SK-N-SH (cell line): Measurements from ENCODE around the gene MMADHC. TPM values are rescaled to one million over a fixed set of nuclear protein-coding genes. Genes with fewer than 3 reads are reported as not detected.

Experiments used
- CTCF ChIA-PET: fragments of 300-600, 350-600 bp; formaldehyde crosslinking; extraction: SDS; loops from one replicate; lab custom pipeline; 2021; lab: Yijun Ruan, JAX
- POLR2A ChIA-PET: fragments of 350-600 bp; sonication (Branson Sonifier 250); formaldehyde crosslinking; extraction: SDS; loops from one replicate; lab custom pipeline; 2020; ENCODE audit warnings: antibody characterized with exemption, inconsistent platforms; lab: Yijun Ruan, JAX
- DNase-seq: peaks from one replicate; pipeline ENCODE4 v3.0.0; 2012
- H2AFZ ChIP-seq: fragments of 200-600 bp; sonication (generic); 2 replicates; pipeline ENCODE4 v1.8.1; 2016; ENCODE audit warnings: antibody characterized with exemption, mild to moderate bottlenecking, low read depth
- H3F3A ChIP-seq: fragments of 200-600 bp; sonication (generic); replicated peaks from 2 replicates; pipeline ENCODE3; 2016; ENCODE audit warnings: antibody characterized with exemption, mild to moderate bottlenecking; ENCODE audit not compliant: insufficient read depth
- H3K27ac ChIP-seq, 2 experiments: fragments of 200-500 bp in 1 of 2; fragments of 200-600 bp in 1 of 2; sonication (Bioruptor generic) in 1 of 2; sonication (generic), shearing (Covaris generic) in 1 of 2; 2 replicates each; pipeline versions ENCODE4 v1.5.1 to v1.6.1; 2014 to 2016; ENCODE audit warnings: low read depth in 2 of 2, inconsistent platforms in 1 of 2, low read length in 1 of 2, mild to moderate bottlenecking in 1 of 2, mixed read lengths in 1 of 2
- H3K27me3 ChIP-seq: fragments of 200-600 bp; sonication (generic), shearing (Covaris generic); 2 replicates; pipeline ENCODE4 v1.6.1; 2016; ENCODE audit warnings: mixed run types; ENCODE audit not compliant: insufficient read depth
- H3K36me3 ChIP-seq, 2 experiments: fragments of 200-500 bp in 1 of 2; fragments of 200-600 bp in 1 of 2; sonication (Bioruptor generic) in 1 of 2; sonication (generic) in 1 of 2; replicated peaks in 1 of 2; 2 replicates each; pipeline versions ENCODE3 to v1.5.1; 2014 to 2016; ENCODE audit warnings: low read length in 1 of 2, mild to moderate bottlenecking in 1 of 2; ENCODE audit not compliant: insufficient read depth in 2 of 2, control insufficient read depth in 1 of 2
- H3K4me1 ChIP-seq, 2 experiments: fragments of 200-500 bp in 1 of 2; fragments of 200-600 bp in 1 of 2; sonication (Bioruptor generic) in 1 of 2; sonication (generic), shearing (Covaris generic) in 1 of 2; 2 replicates each; pipeline versions ENCODE4 v1.5.1 to v1.6.1; 2014 to 2016; ENCODE audit warnings: low read depth in 1 of 2, low read length in 1 of 2, mixed run types in 1 of 2; ENCODE audit not compliant: insufficient read depth in 2 of 2, control insufficient read depth in 1 of 2
- H3K4me2 ChIP-seq: fragments of 200-600 bp; sonication (generic), shearing (Covaris generic); 2 replicates; pipeline ENCODE4 v1.6.1; 2017; ENCODE audit warnings: mixed run types
- H3K4me3 ChIP-seq, 2 experiments: fragments of 200-500 bp in 1 of 2; fragments of 200-600 bp in 1 of 2; sonication (Bioruptor generic) in 1 of 2; sonication (generic), shearing (Covaris generic) in 1 of 2; 2 replicates each; pipeline versions ENCODE4 v1.5.1 to v1.8.1; 2014 to 2016; ENCODE audit warnings: low read depth in 2 of 2, inconsistent platforms in 1 of 2, low read length in 1 of 2, mild to moderate bottlenecking in 1 of 2, mixed read lengths in 1 of 2, moderate library complexity in 1 of 2
- H3K79me2 ChIP-seq: fragments of 200-600 bp; sonication (generic); 2 replicates; pipeline ENCODE4 v1.8.1; 2017; ENCODE audit warnings: mild to moderate bottlenecking; ENCODE audit not compliant: insufficient read depth
- H3K9ac ChIP-seq: fragments of 200-600 bp; sonication (generic); 2 replicates; pipeline ENCODE4 v1.6.1; 2017; ENCODE audit warnings: mixed run types
- H3K9me2 ChIP-seq: fragments of 200-600 bp; sonication (generic); 2 replicates; pipeline ENCODE4 v1.6.1; 2017; ENCODE audit warnings: mixed run types
- H3K9me3 ChIP-seq: fragments of 200-600 bp; sonication (generic); 2 replicates; pipeline ENCODE4 v1.6.1; 2017; ENCODE audit warnings: mixed run types, mild to moderate bottlenecking, moderate library complexity
- H4K20me1 ChIP-seq: fragments of 200-600 bp; sonication (generic); 2 replicates; pipeline ENCODE4 v1.6.1; 2017; ENCODE audit warnings: mild to moderate bottlenecking, mixed run types; ENCODE audit not compliant: insufficient read depth
- CHD2 ChIP-seq: fragments of 150-350 bp; IDR thresholded peaks from 2 replicates; pipeline ENCODE4 v1.6.1; 2018; ENCODE audit warnings: low read length; ENCODE audit not compliant: partially characterized antibody
- ELF1 ChIP-seq: IDR thresholded peaks from 2 replicates; pipeline ENCODE4 v1.4.0; 2012
- EZH2phosphoT487 ChIP-seq: fragments of 200-600 bp; sonication (generic); IDR thresholded peaks from 2 replicates; pipeline ENCODE4 v1.6.1; 2017; ENCODE audit warnings: low read depth, mixed run types, mild to moderate bottlenecking, antibody characterized with exemption, moderate library complexity, borderline replicate concordance
- FOSL2 ChIP-seq: IDR thresholded peaks from 2 replicates; pipeline ENCODE4 v1.4.0; 2012; ENCODE audit warnings: low read depth, mild to moderate bottlenecking, moderate library complexity, borderline replicate concordance
- FOXM1 ChIP-seq: IDR thresholded peaks from 2 replicates; pipeline ENCODE4 v1.4.0; 2012; ENCODE audit warnings: low read depth, mild to moderate bottlenecking
- IRF3 ChIP-seq: fragments of 150-350 bp; IDR thresholded peaks from 2 replicates; pipeline ENCODE4 v1.6.1; 2016; ENCODE audit warnings: mild to moderate bottlenecking, low read depth, low read length
- JUND ChIP-seq: IDR thresholded peaks from 2 replicates; pipeline ENCODE4 v1.4.0; 2012
- MAX ChIP-seq: IDR thresholded peaks from 2 replicates; pipeline ENCODE4 v1.4.0; 2012; ENCODE audit warnings: low read depth
- MEF2A ChIP-seq: IDR thresholded peaks from 2 replicates; pipeline ENCODE4 v1.4.0; 2012; ENCODE audit warnings: low read depth, borderline replicate concordance
- NRF1 ChIP-seq: IDR thresholded peaks from 2 replicates; pipeline ENCODE4 v1.6.1; 2012; ENCODE audit warnings: low read depth, mild to moderate bottlenecking, low read length
- POLR2AphosphoS5 ChIP-seq: IDR thresholded peaks from 2 replicates; pipeline ENCODE4 v1.6.1; 2012; ENCODE audit warnings: low read depth, low read length
- RAD21 ChIP-seq: IDR thresholded peaks from 2 replicates; pipeline ENCODE4 v1.6.1; 2012; ENCODE audit warnings: mild to moderate bottlenecking, low read length
- RCOR1 ChIP-seq: fragments of 150-350 bp; IDR thresholded peaks from 2 replicates; pipeline ENCODE4 v1.6.1; 2017; ENCODE audit warnings: antibody characterized with exemption, low read length
- RFX5 ChIP-seq: IDR thresholded peaks from 2 replicates; pipeline ENCODE4 v1.6.1; 2012; ENCODE audit warnings: mild to moderate bottlenecking, improper control_type of control experiment, low read length
- SMC3 ChIP-seq: IDR thresholded peaks from 2 replicates; pipeline ENCODE4 v1.6.1; 2012; ENCODE audit warnings: low read depth, low read length, improper control_type of control experiment
- TCF12 ChIP-seq: IDR thresholded peaks from 2 replicates; pipeline ENCODE4 v1.4.0; 2012
- TEAD4 ChIP-seq: IDR thresholded peaks from 2 replicates; pipeline ENCODE4 v1.4.0; 2012; ENCODE audit warnings: mild to moderate bottlenecking, borderline replicate concordance; ENCODE audit not compliant: insufficient read depth
- YY1 ChIP-seq: IDR thresholded peaks from 2 replicates; pipeline ENCODE4 v1.4.0; 2012; ENCODE audit warnings: low read depth, mild to moderate bottlenecking
- WGBS: methylation state at CpG from one replicate; pipeline ENCODE4 v1.1.6; 2017; ENCODE audit warnings: low lambda C conversion rate; 5-methylcytosine and 5-hydroxymethylcytosine counted together
- polyA plus RNA-seq, 3 experiments: library from polyadenylated mRNA; depleted of rRNA; stranded (reverse); fragments of >200 nt; gene quantifications; 2 replicates each; pipeline ENCODE4 v1.2.3, GENCODE V29; 2012
- TF ChIP-seq, protein P1 (sequence below): IDR thresholded peaks from 2 replicates; pipeline ENCODE4 v1.4.0; 2012; ENCODE audit warnings: low read depth, borderline replicate concordance
- TF ChIP-seq, protein P2 (sequence below): IDR thresholded peaks from 2 replicates; pipeline ENCODE4 v1.4.0; 2012; ENCODE audit warnings: low read depth, borderline replicate concordance

The MMADHC gene
- polyA plus RNA-seq, 1 of the 3 experiments (the other 2 are of a cell fraction) = 40.4 TPM

GRCh38 chr2:149586898-149587219 is 716 bp downstream of the MMADHC start (continued):
- TF ChIP-seq, protein P1, sequence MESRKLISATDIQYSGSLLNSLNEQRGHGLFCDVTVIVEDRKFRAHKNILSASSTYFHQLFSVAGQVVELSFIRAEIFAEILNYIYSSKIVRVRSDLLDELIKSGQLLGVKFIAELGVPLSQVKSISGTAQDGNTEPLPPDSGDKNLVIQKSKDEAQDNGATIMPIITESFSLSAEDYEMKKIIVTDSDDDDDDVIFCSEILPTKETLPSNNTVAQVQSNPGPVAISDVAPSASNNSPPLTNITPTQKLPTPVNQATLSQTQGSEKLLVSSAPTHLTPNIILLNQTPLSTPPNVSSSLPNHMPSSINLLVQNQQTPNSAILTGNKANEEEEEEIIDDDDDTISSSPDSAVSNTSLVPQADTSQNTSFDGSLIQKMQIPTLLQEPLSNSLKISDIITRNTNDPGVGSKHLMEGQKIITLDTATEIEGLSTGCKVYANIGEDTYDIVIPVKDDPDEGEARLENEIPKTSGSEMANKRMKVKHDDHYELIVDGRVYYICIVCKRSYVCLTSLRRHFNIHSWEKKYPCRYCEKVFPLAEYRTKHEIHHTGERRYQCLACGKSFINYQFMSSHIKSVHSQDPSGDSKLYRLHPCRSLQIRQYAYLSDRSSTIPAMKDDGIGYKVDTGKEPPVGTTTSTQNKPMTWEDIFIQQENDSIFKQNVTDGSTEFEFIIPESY = no peak
- TF ChIP-seq RFX5 (no peak), ELF1 (no peak), RAD21 (no peak)

- no peaks in the 10 kb centered on the region for H3K27me3 ChIP-seq
- no peaks in the 10 kb centered on the region for H3K9me2 ChIP-seq
- H3K9ac ChIP-seq = peak overlapping the region; percentile 98
- no peaks in the 10 kb centered on the region for H4K20me1 ChIP-seq
- H3K4me3 ChIP-seq = peak overlapping the region; percentile 63 to 85
- no peak for DNase-seq
- peaks cover 33 to 47% of the 10 kb centered on the region in 2 experiments for H3K36me3 ChIP-seq
- H3K4me1 ChIP-seq = peaks cover 5 to 19% of the 10 kb centered on the region in 2 experiments; a peak in 3 of 4 replicates
- H2AFZ ChIP-seq = no peak overlapping the region; the same call in 1 of the 2 replicates
- H3F3A ChIP-seq = peaks cover 11% of the 10 kb centered on the region
- peak overlapping the region; percentile 79 for H3K4me2 ChIP-seq
- TF ChIP-seq EZH2phosphoT487 = no peak
- TF ChIP-seq, protein P2, sequence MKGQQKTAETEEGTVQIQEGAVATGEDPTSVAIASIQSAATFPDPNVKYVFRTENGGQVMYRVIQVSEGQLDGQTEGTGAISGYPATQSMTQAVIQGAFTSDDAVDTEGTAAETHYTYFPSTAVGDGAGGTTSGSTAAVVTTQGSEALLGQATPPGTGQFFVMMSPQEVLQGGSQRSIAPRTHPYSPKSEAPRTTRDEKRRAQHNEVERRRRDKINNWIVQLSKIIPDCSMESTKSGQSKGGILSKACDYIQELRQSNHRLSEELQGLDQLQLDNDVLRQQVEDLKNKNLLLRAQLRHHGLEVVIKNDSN = no peak
- no peak for TF ChIP-seq YY1
- TF ChIP-seq POLR2AphosphoS5 = no peak
- TF ChIP-seq TCF12 = no peak
- TF ChIP-seq RCOR1 = no peak
- TF ChIP-seq IRF3 = no peak
- TF ChIP-seq, protein P1 = no peak
- TF ChIP-seq MAX = no peak
- TF ChIP-seq RAD21 = no peak
- TF ChIP-seq JUND = no peak
- TF ChIP-seq NRF1 = no peak
- TF ChIP-seq FOXM1 = no peak
- no peak for TF ChIP-seq SMC3
- no peak for TF ChIP-seq TEAD4
- TF ChIP-seq CHD2 = no peak
- TF ChIP-seq MEF2A = no peak
- TF ChIP-seq FOSL2 = no peak
- ChIA-PET CTCF (interaction anchor here (1.0 to 2.6 kb wide), 6 partner anchors 8 to 1652 kb away, joined by 3 to 18 read pairs (median 4); partner anchors contain the start of gene LYPD6B), POLR2A (no interaction called here)
- peaks cover 50% of the 10 kb centered on the region for H3K79me2 ChIP-seq
- H3K27ac ChIP-seq = no peak overlapping the region; a peak in 1 of 4 replicates
- WGBS = 95% methylated on average over 3 of the region's 3 CpGs
- H3K9me3 ChIP-seq = no peaks in the 10 kb centered on the region
Observed at GRCh38 chr2:149586063-149586462, 1.5 kb downstream of the MMADHC start.
